HepG2 (cell line): ENCODE measurements around the gene NPHP4.

Experiments used
- CC2D1A ChIP-seq: sonication (generic); formaldehyde crosslinking; IDR thresholded peaks from 2 replicates; pipeline ENCODE4 v1.8.1; 2023; ENCODE audit warnings: mild to moderate bottlenecking, missing genetic modification reagents
- ESRRA ChIP-seq: sonication (generic); formaldehyde crosslinking; IDR thresholded peaks from 2 replicates; pipeline ENCODE4 v1.5.1; 2020; ENCODE audit warnings: mild to moderate bottlenecking, low read depth, missing genetic modification reagents
- HNRNPK ChIP-seq: fragments of 200-400 bp; formaldehyde crosslinking; IDR thresholded peaks from 2 replicates; pipeline ENCODE4 v1.6.1; 2018; ENCODE audit warnings: low read length, low read depth, moderate library complexity, mild to moderate bottlenecking; ENCODE audit not compliant: poor library complexity, severe bottlenecking
- HNRNPUL1 ChIP-seq: fragments of 200-400 bp; formaldehyde crosslinking; IDR thresholded peaks from 2 replicates; pipeline ENCODE4 v1.6.1; 2017; ENCODE audit warnings: low read depth, mild to moderate bottlenecking, low read length, moderate library complexity
- SAFB2 ChIP-seq: sonication (generic); formaldehyde crosslinking; IDR thresholded peaks from 2 replicates; pipeline ENCODE4 v1.5.1; 2020; ENCODE audit warnings: missing genetic modification reagents, low read depth, mild to moderate bottlenecking, borderline replicate concordance
- ZNF350 ChIP-seq: sonication (generic); formaldehyde crosslinking; IDR thresholded peaks from 2 replicates; pipeline ENCODE4 v1.4.0; 2020; ENCODE audit warnings: mild to moderate bottlenecking, low read depth, missing genetic modification reagents, borderline replicate concordance
- ZNF646 ChIP-seq: sonication (generic); formaldehyde crosslinking; IDR thresholded peaks from 2 replicates; pipeline ENCODE4 v1.9.0; 2021; ENCODE audit warnings: mild to moderate bottlenecking, missing genetic modification reagents
- ZSCAN30 ChIP-seq: sonication (generic); formaldehyde crosslinking; IDR thresholded peaks from 2 replicates; pipeline ENCODE4 v1.5.0; 2020; ENCODE audit warnings: mild to moderate bottlenecking, missing genetic modification reagents

GRCh38 chr1:5907386-5907785, 84.8 kb downstream of the NPHP4 start:
- TF ChIP-seq HNRNPK = no peak
- no peak for TF ChIP-seq ZSCAN30 (CRISPR knock-in tag)
- no peak for TF ChIP-seq ZNF646
- TF ChIP-seq CC2D1A = no peak
- no peak for TF ChIP-seq ESRRA (CRISPR knock-in tag)
- TF ChIP-seq ZNF350 (CRISPR knock-in tag) = no peak
- no peak for TF ChIP-seq HNRNPUL1
- no peak for TF ChIP-seq SAFB2
